ENCODE measurements around the gene ZDHHC5.

ZDHHC5 gene

GRCh38 chr11:57732661-57733060 lies 64.7 kb downstream of the ZDHHC5 start:
- Histone ChIP-seq H3K9me3 (ENCODE audit: insufficient read depth, low read depth, low read length) (no peaks in the 10 kb centered on the region), H2AFZ (ENCODE audit: low read length) (no peak overlapping the region), H4K20me1 (ENCODE audit: insufficient read depth, low read length, poor library complexity, severe bottlenecking) (peaks cover 16% of the 10 kb centered on the region), H3K4me2 (ENCODE audit: low read depth, low read length, poor library complexity, severe bottlenecking) (no peak overlapping the region), H3K9ac (ENCODE audit: low read depth, low read length, poor library complexity, severe bottlenecking) (no peak overlapping the region), H3K9me2 (replicated peaks; ENCODE audit: low read depth, low read length) (no peaks in the 10 kb centered on the region), H3K36me3 (ENCODE audit: insufficient read depth, low read length) (peaks cover 22% of the 10 kb centered on the region; the same call in 1 of the 2 replicates), H3K4me3 (ENCODE audit: low read length, poor library complexity, severe bottlenecking) (no peak overlapping the region), H3K79me2 (ENCODE audit: insufficient read depth, low read length) (peaks cover 56% of the 10 kb centered on the region), H3K4me1 (ENCODE audit: insufficient read depth, low read length, poor library complexity, severe bottlenecking) (no peaks in the 10 kb centered on the region), H3F3A (ENCODE audit: low read depth) (no peaks in the 10 kb centered on the region; the same call in 1 of the 2 replicates), H3K27me3 (ENCODE audit: insufficient read depth, low read length, poor library complexity, severe bottlenecking) (no peaks in the 10 kb centered on the region)
- TF ChIP-seq CTCF (conservative IDR thresholded peaks at IDR 0.05; ENCODE audit: low read length) (no peak), EZH2phosphoT487 (IDR thresholded peaks at IDR 0.05; ENCODE audit: borderline replicate concordance) (no peak)

DNA sequence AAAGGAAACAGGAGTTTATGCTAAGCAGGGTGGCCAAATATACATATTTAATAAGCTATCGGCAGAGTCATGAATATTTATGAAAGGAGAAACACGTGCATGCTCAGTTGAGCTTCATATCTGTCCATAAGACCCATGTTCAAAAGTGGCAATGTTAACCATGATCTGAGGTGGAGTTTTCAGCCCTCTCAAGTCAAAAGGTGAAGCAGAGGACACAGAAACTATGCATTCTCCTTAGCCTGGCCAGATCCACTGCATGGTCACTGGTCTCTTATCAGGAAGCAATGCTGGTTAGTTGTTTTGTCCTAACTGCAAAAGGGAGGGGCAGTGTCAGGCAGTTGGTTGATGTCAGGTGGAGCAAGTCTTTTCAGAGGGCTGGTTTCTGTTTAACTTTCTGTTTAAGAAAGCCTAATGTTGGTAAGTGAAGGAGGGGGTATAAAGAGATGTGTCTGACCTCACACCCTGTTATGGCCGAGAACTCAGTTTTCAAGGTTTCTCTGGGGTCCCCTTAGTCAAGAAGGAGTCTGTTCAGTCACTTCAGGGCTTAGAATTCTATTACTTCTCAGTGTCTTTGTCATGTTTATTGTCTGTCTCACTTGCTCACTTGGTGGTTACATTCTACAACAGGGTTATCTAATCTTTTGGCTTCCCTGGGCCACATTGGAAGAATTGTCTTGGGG lies 67.8 kb downstream of the ZDHHC5 start:
- no peaks in the 10 kb centered on the region for H3K9me2 ChIP-seq (replicated peaks; ENCODE audit: low read depth, low read length)
- H3K27me3 ChIP-seq (ENCODE audit: insufficient read depth, low read length, poor library complexity, severe bottlenecking) = no peaks in the 10 kb centered on the region
- TF ChIP-seq EZH2phosphoT487 (IDR thresholded peaks at IDR 0.05; ENCODE audit: borderline replicate concordance) (no peak), CTCF (conservative IDR thresholded peaks at IDR 0.05; ENCODE audit: low read length) (no peak)
- no peak overlapping the region for H3K4me2 ChIP-seq (ENCODE audit: low read depth, low read length, poor library complexity, severe bottlenecking)
- peaks cover 9% of the 10 kb centered on the region for H4K20me1 ChIP-seq (ENCODE audit: insufficient read depth, low read length, poor library complexity, severe bottlenecking)
- no peak overlapping the region for H3K4me3 ChIP-seq (ENCODE audit: low read length, poor library complexity, severe bottlenecking)
- no peaks in the 10 kb centered on the region; the same call in 1 of the 2 replicates for H3F3A ChIP-seq (ENCODE audit: low read depth)
- no peaks in the 10 kb centered on the region for H3K9me3 ChIP-seq (ENCODE audit: insufficient read depth, low read depth, low read length)
- peaks cover 4% of the 10 kb centered on the region for H3K4me1 ChIP-seq (ENCODE audit: insufficient read depth, low read length, poor library complexity, severe bottlenecking)
- H2AFZ ChIP-seq (ENCODE audit: low read length) = no peak overlapping the region
- peaks cover 44% of the 10 kb centered on the region; the same call in 1 of the 2 replicates for H3K36me3 ChIP-seq (ENCODE audit: insufficient read depth, low read length)
- H3K79me2 ChIP-seq (ENCODE audit: insufficient read depth, low read length) = peaks cover 33% of the 10 kb centered on the region
- H3K9ac ChIP-seq (ENCODE audit: low read depth, low read length, poor library complexity, severe bottlenecking) = no peak overlapping the region

DNA sequence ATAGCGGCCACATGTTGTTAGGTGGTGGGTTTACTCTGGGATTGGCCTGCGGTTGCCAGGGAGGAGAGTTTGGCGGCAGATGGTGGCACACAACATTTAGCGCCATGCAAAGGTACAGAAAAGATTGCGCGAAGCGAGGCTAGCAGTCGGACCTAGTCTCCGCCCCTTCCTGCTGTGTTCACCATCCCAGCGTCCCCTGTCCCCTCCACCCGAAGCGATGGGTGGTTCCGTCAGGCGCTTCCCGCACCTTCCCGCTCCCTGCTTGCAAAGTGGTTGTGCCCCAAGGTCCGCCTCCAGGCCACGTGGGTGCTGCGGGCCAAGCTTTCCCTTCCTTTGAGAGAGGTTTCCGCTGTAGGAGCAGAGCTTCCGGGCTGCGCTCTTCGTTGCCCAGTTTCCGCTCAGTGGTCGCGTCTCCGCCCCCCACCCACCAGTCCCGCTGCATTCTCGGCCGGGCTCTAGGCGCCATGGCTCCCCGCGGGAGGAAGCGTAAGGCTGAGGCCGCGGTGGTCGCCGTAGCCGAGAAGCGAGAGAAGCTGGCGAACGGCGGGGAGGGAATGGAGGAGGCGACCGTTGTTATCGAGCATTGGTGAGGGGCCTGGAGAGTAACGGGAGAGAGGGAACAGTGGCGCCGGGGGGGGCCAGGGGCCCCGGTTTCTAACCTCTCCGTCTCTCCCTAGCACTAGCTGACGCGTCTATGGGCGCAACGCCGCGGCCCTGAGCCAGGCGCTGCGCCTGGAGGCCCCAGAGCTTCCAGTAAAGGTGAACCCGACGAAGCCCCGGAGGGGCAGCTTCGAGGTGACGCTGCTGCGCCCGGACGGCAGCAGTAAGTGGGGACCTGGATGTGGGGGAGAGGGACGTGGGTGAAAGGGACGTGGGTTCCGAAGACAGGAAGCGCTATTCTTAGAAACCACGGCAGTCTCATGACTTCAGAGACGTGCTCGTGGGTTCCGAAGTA lies 73.5 kb downstream of the ZDHHC5 start, which contains the start of gene SELENOH:
Gene SELENOH, plus strand, starts transcription at position 360 of the 955 bp plus-strand sequence. Its CDS starts 105 bp downstream, at position 465.
- Histone ChIP-seq H4K20me1 (ENCODE audit: insufficient read depth, low read length, poor library complexity, severe bottlenecking) (peaks cover 25% of the 10 kb centered on the region), H3K4me3 (ENCODE audit: low read length, poor library complexity, severe bottlenecking) (peak within 1 kb of the TSS; percentile 93), H2AFZ (ENCODE audit: low read length) (peak within 1 kb of the TSS; percentile 81), H3F3A (ENCODE audit: low read depth) (no peaks in the 10 kb centered on the region), H3K27me3 (ENCODE audit: insufficient read depth, low read length, poor library complexity, severe bottlenecking) (peaks cover 3% of the 10 kb centered on the region), H3K4me2 (ENCODE audit: low read depth, low read length, poor library complexity, severe bottlenecking) (peak within 1 kb of the TSS; percentile 91), H3K4me1 (ENCODE audit: insufficient read depth, low read length, poor library complexity, severe bottlenecking) (peaks cover 23% of the 10 kb centered on the region), H3K9me3 (ENCODE audit: insufficient read depth, low read depth, low read length) (no peaks in the 10 kb centered on the region), H3K9ac (ENCODE audit: low read depth, low read length, poor library complexity, severe bottlenecking) (peak within 1 kb of the TSS; percentile 96), H3K9me2 (replicated peaks; ENCODE audit: low read depth, low read length) (no peaks in the 10 kb centered on the region), H3K36me3 (ENCODE audit: insufficient read depth, low read length) (peaks cover 53% of the 10 kb centered on the region), H3K79me2 (ENCODE audit: insufficient read depth, low read length) (peaks cover 33% of the 10 kb centered on the region)
- TF ChIP-seq EZH2phosphoT487 (IDR thresholded peaks at IDR 0.05; ENCODE audit: borderline replicate concordance) (no peak), CTCF (conservative IDR thresholded peaks at IDR 0.05; ENCODE audit: low read length) (no peak)
